Psoas muscle (tissue), 8 donors: Measurements from ENCODE around the gene SLC44A3. TPM values are rescaled to one million over a fixed set of nuclear protein-coding genes. Genes with fewer than 3 reads are reported as not detected.

ENCODE experiments used
- ATAC-seq, 4 donors: fragments of 200-7000 bp; cut with Tn5 transposase; one replicate each; pipeline ENCODE4 v1.9.1; 2020; ENCODE audit warnings: moderate library complexity in 3 of 4, mild to moderate bottlenecking in 2 of 4
- DNase-seq, 2 donors: peaks; one replicate each; pipeline ENCODE4 v3.0.0-alpha.2; 2020
- H3K27ac ChIP-seq: fragments of 200-600 bp; one replicate; pipeline ENCODE4 v1.8.0; 2022
- H3K27me3 ChIP-seq, 3 donors: fragments of 200-600 bp in 1 of 3; one replicate each; pipeline versions ENCODE4 v1.6.1 to v1.8.0; 2013 to 2022; ENCODE audit warnings: low read length in 2 of 3, mild to moderate bottlenecking in 2 of 3, moderate library complexity in 1 of 3; ENCODE audit not compliant: insufficient read depth in 3 of 3
- H3K36me3 ChIP-seq, 2 donors: fragments of 200-600 bp in 1 of 2; one replicate each; pipeline versions ENCODE4 v1.6.1 to v1.8.0; 2013 to 2022; ENCODE audit warnings: low read depth in 1 of 2, mild to moderate bottlenecking in 1 of 2, moderate library complexity in 1 of 2; ENCODE audit not compliant: insufficient read depth in 1 of 2
- H3K4me1 ChIP-seq: fragments of 200-600 bp; one replicate; pipeline ENCODE4 v1.8.0; 2022
- H3K4me3 ChIP-seq: fragments of 200-600 bp; one replicate; pipeline ENCODE4 v1.8.0; 2022; ENCODE audit warnings: mild to moderate bottlenecking
- H3K9me3 ChIP-seq: fragments of 200-600 bp; one replicate; pipeline ENCODE4 v1.8.0; 2022
- WGBS, 3 donors: extraction: QIAGEN DNeasy Blood & Tissue Kit; methylation state at CpG; one replicate each; pipeline versions ENCODE4 v1.1.6 to v1.1.7; 2013; 5-methylcytosine and 5-hydroxymethylcytosine counted together
- intact Hi-C, 2 donors: fragments of 100-400 bp; cut with DNase I; formaldehyde crosslinking; loops; one replicate each; pipeline versions ENCODE4 v1.11.0 to v1.14.2; 2022
- polyA plus RNA-seq, 3 donors: library from polyadenylated mRNA; stranded (reverse); fragments of 200-250 nt; gene quantifications; one replicate each; pipeline ENCODE4 v1.2.3, GENCODE V29; 2013
- total RNA-seq, 4 donors: library from RNA; stranded (reverse); fragmentation: NEBNext Ultra II Directional in 2 of 4; extraction: Animal tissue kit (Norgen Biotek cat#: 25700) in 2 of 4; gene quantifications; one replicate each; pipeline versions ENCODE4 v1.2.1 to v1.2.4, GENCODE V29; 2021 to 2023
- TF ChIP-seq, protein P1 (sequence below): fragments of 200-600 bp; IDR thresholded peaks from one replicate; pipeline ENCODE4 v1.8.0; 2022; ENCODE audit warnings: antibody characterized with exemption
- donor health status: healthy with polysubstance abuse.
- donor health status: DM: no; HTN: no; CAD: no; lungs with moderate emphysema.
- donor health status: Bipolar disorder and iron deficiency.
- donor health status: healthy.
- donor health status: DM: yes; HTN: yes; CAD: no.
- donor health status: DM: no; HTN: no; CAD: no.
- donor health status: DM: no; HTN: no; CAD: no.
- donor health status: DM: yes; HTN: yes; CAD: no.

SLC44A3 gene
- total and polyA plus RNA-seq, 7 donors = 0.04 to 0.58 (median 0.32) TPM; not detected in 2

DNA sequence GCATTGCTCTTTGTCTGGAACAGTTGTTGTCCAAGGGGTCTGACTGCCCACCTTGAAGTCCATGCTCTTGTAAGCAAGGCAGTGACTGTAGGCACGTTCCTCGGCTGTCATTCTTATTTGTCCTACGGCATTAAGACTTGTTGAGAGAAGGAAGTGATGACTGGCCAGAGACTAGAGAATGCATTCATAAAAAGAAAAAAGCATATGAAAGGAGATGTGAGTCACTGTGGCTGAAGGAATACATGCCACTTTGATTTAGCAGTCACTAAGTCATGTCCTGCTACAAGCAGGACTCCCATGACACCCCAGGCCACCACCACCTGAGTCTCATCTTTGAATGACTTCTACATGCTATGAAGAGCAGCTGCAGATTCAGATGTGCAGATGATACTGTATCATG is 56.2 kb downstream of the SLC44A3 start:
- 91 to 94% (median 91%) methylated on average over 3 of the region's 3 CpGs for WGBS, 3 donors
- Histone ChIP-seq H3K4me3 (no peak overlapping the region), H3K4me1 (no peaks in the 10 kb centered on the region), H3K36me3 (no peaks in the 10 kb centered on the region), H3K27me3 (no peaks in the 10 kb centered on the region), H3K27ac (no peak overlapping the region), H3K9me3 (no peaks in the 10 kb centered on the region)
- TF ChIP-seq, protein P1, sequence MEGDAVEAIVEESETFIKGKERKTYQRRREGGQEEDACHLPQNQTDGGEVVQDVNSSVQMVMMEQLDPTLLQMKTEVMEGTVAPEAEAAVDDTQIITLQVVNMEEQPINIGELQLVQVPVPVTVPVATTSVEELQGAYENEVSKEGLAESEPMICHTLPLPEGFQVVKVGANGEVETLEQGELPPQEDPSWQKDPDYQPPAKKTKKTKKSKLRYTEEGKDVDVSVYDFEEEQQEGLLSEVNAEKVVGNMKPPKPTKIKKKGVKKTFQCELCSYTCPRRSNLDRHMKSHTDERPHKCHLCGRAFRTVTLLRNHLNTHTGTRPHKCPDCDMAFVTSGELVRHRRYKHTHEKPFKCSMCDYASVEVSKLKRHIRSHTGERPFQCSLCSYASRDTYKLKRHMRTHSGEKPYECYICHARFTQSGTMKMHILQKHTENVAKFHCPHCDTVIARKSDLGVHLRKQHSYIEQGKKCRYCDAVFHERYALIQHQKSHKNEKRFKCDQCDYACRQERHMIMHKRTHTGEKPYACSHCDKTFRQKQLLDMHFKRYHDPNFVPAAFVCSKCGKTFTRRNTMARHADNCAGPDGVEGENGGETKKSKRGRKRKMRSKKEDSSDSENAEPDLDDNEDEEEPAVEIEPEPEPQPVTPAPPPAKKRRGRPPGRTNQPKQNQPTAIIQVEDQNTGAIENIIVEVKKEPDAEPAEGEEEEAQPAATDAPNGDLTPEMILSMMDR = no peak
- DNase-seq (no peak), ATAC-seq (no peak)
- intact Hi-C loops = no loop called here

DNA sequence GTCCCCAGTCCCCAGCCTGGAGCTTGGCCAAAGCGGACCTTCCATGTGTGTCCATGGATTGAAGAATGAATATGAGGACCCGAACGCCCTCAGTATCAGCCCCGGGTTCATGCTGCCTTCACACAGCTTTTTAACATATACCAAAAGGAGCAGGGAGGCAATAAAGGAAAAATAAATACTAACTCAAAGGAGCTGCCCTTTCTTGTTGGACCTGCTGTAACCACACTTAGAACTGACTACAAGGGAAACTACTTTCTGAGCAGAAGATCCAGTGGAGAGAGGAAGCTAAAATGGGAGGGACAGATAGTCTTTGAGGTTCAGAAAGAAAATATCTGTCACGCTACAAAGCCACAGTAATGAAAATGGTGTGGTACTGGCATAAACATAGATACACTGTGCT is 58.2 kb downstream of the SLC44A3 start:
- ATAC-seq = no peak
- intact Hi-C loops = no loop called here
- TF ChIP-seq, protein P1 = no peak

DNA sequence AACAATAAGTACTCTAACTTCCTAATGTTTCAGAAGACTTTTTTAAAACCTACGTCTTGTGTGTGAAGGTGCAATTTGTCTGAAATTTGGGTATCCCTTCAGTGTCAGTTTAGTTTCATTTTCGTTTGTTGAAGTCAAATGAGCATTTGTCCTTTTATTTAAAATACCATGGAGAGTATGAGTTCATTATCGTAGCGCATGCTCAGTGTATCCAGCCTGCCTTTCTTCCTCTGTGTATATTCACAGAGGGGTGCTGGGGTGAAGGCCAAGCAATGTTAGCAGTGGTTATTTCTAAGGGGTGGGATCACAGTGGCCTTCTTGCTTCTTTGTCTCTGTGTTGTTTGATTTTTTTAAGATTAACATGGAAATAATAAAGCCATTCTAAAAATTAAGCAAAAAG is 63.5 kb downstream of the SLC44A3 start:
- intact Hi-C loops = no loop called here
- TF ChIP-seq, protein P1 = no peak
- H3K27ac ChIP-seq = no peak overlapping the region
- no peaks in the 10 kb centered on the region for H3K4me1 ChIP-seq
- H3K9me3 ChIP-seq = no peaks in the 10 kb centered on the region
- no peak for ATAC-seq
- 13 to 25% (median 15%) methylated on average over 4 of the region's 4 CpGs for WGBS, 3 donors
- H3K36me3 ChIP-seq = no peaks in the 10 kb centered on the region
- no peak for DNase-seq
- no peaks in the 10 kb centered on the region for H3K27me3 ChIP-seq
- no peak overlapping the region for H3K4me3 ChIP-seq

More for the DNA sequence above, 58.2 kb downstream of the SLC44A3 start:
- Histone ChIP-seq H3K27ac (no peak overlapping the region), H3K9me3 (no peaks in the 10 kb centered on the region), H3K27me3 (no peaks in the 10 kb centered on the region), H3K4me1 (no peaks in the 10 kb centered on the region), H3K4me3 (no peak overlapping the region), H3K36me3 (no peaks in the 10 kb centered on the region)
- WGBS, 3 donors = 95 to 96% (median 96%) methylated on average over 5 of the region's 5 CpGs
- no peak for DNase-seq

DNA sequence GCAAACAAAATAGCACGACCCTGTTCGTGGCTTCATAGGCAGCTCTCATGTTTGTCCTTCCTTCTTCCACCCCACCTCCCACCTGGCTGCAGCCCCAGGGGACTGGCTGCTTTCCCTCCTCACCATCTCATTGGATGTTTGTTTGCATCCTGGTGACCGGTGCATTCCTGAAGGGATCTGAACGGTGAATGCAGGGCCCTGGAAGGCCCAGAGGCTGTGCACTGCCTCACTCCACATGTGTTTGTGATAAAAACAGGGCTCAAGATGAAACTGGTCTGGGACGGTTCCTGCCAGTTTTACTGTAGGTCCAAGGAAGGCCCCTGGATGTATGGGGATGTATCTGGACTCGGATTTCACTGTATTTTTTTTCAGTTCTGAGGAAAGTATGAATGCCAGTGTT is 63.9 kb downstream of the SLC44A3 start:
- Histone ChIP-seq H3K27me3 (no peaks in the 10 kb centered on the region), H3K4me3 (no peak overlapping the region), H3K9me3 (no peaks in the 10 kb centered on the region), H3K36me3 (no peaks in the 10 kb centered on the region), H3K4me1 (no peaks in the 10 kb centered on the region), H3K27ac (no peak overlapping the region)
- WGBS, 3 donors = 20 to 36% (median 23%) methylated on average over 6 of the region's 6 CpGs
- DNase-seq (no peak), ATAC-seq (no peak)
- intact Hi-C loops = no loop called here
- TF ChIP-seq, protein P1 = no peak

DNA sequence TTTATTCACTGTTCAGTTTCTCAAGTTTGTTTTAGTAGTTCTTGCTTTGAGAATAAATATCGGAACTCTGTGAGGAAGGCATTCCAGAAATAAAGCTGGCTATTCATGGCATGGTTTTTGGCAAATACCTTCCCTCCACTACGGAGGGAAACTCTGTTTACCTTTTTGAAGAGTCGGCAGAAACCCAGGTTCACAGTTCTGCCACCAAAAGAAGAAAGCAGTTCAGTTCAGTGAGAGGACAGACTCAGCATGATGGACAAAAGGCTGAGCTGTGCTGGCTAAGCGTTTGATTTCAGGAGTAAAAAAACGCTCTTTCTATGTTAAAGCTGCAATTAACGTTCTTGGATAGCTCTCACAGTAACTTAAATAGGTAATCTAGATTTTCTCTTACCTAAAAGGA is 64.3 kb downstream of the SLC44A3 start:
- DNase-seq (no peak), ATAC-seq (no peak)
- Histone ChIP-seq H3K4me3 (no peak overlapping the region), H3K4me1 (no peaks in the 10 kb centered on the region), H3K9me3 (no peaks in the 10 kb centered on the region), H3K27ac (no peak overlapping the region), H3K27me3 (no peaks in the 10 kb centered on the region), H3K36me3 (no peaks in the 10 kb centered on the region)
- intact Hi-C loops = no loop called here
- TF ChIP-seq, protein P1 = no peak
- WGBS, 3 donors = 36 to 61% (median 43%) methylated on average over 6 of the region's 6 CpGs
